Fibroblast of lung (primary cell): Measurements from ENCODE around the gene TMED8. TPM values are rescaled to one million over a fixed set of nuclear protein-coding genes. Genes with fewer than 3 reads are reported as not detected.
"Not testable (repeated sequence)": the region's sequence is repeated elsewhere in the genome, so short reads cannot be mapped to it uniquely, and the experiment has no call there.

Source experiments
- DNase-seq, 2 donors: peaks; one replicate each; pipeline versions ENCODE4 v3.0.0 to v3.0.0-alpha.2; 2010; ENCODE audit warnings: low read depth in 2 of 2
- H2AFZ ChIP-seq: 2 replicates; pipeline ENCODE4 v1.5.1; 2012; ENCODE audit warnings: low read length, control low read depth, inconsistent platforms
- H3K27ac ChIP-seq: 2 replicates; pipeline ENCODE4 v1.5.1; 2011; ENCODE audit warnings: low read length, control low read depth; ENCODE audit not compliant: insufficient read depth
- H3K27me3 ChIP-seq: 2 replicates; pipeline ENCODE4 v1.5.1; 2011; ENCODE audit warnings: mild to moderate bottlenecking, low read length; ENCODE audit not compliant: control insufficient read depth, insufficient read depth
- H3K36me3 ChIP-seq: 2 replicates; pipeline ENCODE4 v1.5.1; 2011; ENCODE audit warnings: low read length; ENCODE audit not compliant: control insufficient read depth, insufficient read depth
- H3K4me1 ChIP-seq: 2 replicates; pipeline ENCODE4 v1.5.1; 2011; ENCODE audit warnings: low read length; ENCODE audit not compliant: control insufficient read depth, insufficient read depth; ENCODE audit errors: extremely low read depth
- H3K4me2 ChIP-seq: 2 replicates; pipeline ENCODE4 v1.5.1; 2011; ENCODE audit warnings: low read length, control low read depth; ENCODE audit not compliant: insufficient read depth; ENCODE audit errors: extremely low read depth
- H3K4me3 ChIP-seq, 4 experiments: fragments of 200-600 bp in 1 of 4; sonication (generic) in 1 of 4; replicated peaks in 1 of 4; 2 replicates each; pipeline ENCODE4 v1.5.1; 2011 to 2016; ENCODE audit warnings: low read length in 4 of 4, low read depth in 3 of 4, mild to moderate bottlenecking in 3 of 4, control low read depth in 2 of 4, inconsistent platforms in 1 of 4, mixed read lengths in 1 of 4; ENCODE audit not compliant: insufficient read depth in 1 of 4; ENCODE audit errors: control extremely low read depth in 1 of 4
- H3K79me2 ChIP-seq: 2 replicates; pipeline ENCODE4 v1.5.1; 2012; ENCODE audit warnings: mild to moderate bottlenecking, low read length, inconsistent platforms; ENCODE audit not compliant: control insufficient read depth, insufficient read depth
- H3K9ac ChIP-seq: 2 replicates; pipeline ENCODE4 v1.5.1; 2011; ENCODE audit warnings: mild to moderate bottlenecking, low read length, control low read depth; ENCODE audit not compliant: insufficient read depth
- H3K9me3 ChIP-seq: 2 replicates; pipeline ENCODE4 v1.5.1; 2012; ENCODE audit warnings: low read depth, low read length; ENCODE audit not compliant: control insufficient read depth, insufficient read depth
- H4K20me1 ChIP-seq: 2 replicates; pipeline ENCODE4 v1.5.1; 2011; ENCODE audit warnings: low read length; ENCODE audit not compliant: control insufficient read depth, insufficient read depth; ENCODE audit errors: extremely low read depth
- EZH2 ChIP-seq: IDR thresholded peaks from 2 replicates; pipeline ENCODE4 v1.5.1; 2012; ENCODE audit warnings: low read length, control low read depth, mild to moderate bottlenecking; ENCODE audit errors: missing control alignments
- polyA plus RNA-seq, 2 donors: library from polyadenylated mRNA; depleted of rRNA in 1 of 2; stranded (reverse) in 1 of 2; unstranded in 1 of 2; fragments of >200 nt; gene quantifications; 2 replicates each; pipeline ENCODE4 v1.2.1, GENCODE V29; 2011 to 2012; ENCODE audit warnings: missing spikeins in 1 of 2
- total RNA-seq: library from RNA; depleted of rRNA; stranded (reverse); fragments of >200 nt; gene quantifications from 2 replicates; pipeline ENCODE4 v1.2.1, GENCODE V29; 2014
- TF ChIP-seq, protein P1 (sequence below), 2 donors: IDR thresholded peaks in 1 of 2; conservative IDR thresholded peaks in 1 of 2; 1 replicate in 1 of 2; 2 replicates in 1 of 2; pipeline ENCODE4 v1.5.1; 2011 to 2012; ENCODE audit warnings: low read length in 2 of 2, control low read depth in 1 of 2, inconsistent platforms in 1 of 2, low read depth in 1 of 2, mild to moderate bottlenecking in 1 of 2

TMED8 gene
- total and polyA plus RNA-seq, 2 donors (not counting 1 experiment from before 2014, with no cell fraction given) = 7.0 to 7.4 TPM

DNA sequence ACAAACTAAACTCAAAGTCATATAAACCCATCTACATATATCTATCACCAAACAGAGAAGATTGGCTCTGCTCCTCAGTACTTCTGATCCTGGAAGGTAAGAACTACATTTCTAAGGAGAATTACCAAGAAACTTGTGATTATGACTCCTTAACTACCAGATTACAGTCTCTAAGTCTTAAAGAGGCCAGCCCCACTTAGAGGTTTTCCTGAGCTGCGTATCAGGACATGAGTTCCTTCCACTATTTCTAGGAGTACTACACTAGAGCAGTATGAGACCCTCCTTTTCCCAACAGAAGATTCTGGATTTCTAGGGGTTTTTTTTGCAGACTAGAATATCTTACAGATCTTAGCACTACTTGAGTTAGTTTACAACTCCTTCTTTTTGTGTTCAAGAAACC is 46.5 kb upstream of the TMED8 start, which contains the start of gene NOXRED1:
NOXRED1 (minus strand) TSS at position 101 of the 400 bp plus-strand sequence. CDS start 634 bp downstream, outside the sequence.
- no peaks in the 10 kb centered on the region for H3K27me3 ChIP-seq
- H3K9ac ChIP-seq = no peak within 1 kb of the TSS
- no peak within 1 kb of the TSS for H3K4me3 ChIP-seq
- no peak within 1 kb of the TSS for H3K27ac ChIP-seq
- TF ChIP-seq, protein P1, sequence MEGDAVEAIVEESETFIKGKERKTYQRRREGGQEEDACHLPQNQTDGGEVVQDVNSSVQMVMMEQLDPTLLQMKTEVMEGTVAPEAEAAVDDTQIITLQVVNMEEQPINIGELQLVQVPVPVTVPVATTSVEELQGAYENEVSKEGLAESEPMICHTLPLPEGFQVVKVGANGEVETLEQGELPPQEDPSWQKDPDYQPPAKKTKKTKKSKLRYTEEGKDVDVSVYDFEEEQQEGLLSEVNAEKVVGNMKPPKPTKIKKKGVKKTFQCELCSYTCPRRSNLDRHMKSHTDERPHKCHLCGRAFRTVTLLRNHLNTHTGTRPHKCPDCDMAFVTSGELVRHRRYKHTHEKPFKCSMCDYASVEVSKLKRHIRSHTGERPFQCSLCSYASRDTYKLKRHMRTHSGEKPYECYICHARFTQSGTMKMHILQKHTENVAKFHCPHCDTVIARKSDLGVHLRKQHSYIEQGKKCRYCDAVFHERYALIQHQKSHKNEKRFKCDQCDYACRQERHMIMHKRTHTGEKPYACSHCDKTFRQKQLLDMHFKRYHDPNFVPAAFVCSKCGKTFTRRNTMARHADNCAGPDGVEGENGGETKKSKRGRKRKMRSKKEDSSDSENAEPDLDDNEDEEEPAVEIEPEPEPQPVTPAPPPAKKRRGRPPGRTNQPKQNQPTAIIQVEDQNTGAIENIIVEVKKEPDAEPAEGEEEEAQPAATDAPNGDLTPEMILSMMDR (conservative IDR thresholded peaks at IDR 0.05 in 1 of 2, IDR thresholded peaks at IDR 0.05 in 1 of 2; ENCODE audit: low read depth in 1 of 2, low read length in 2 of 2) = no peak
- TF ChIP-seq EZH2 = no peak
- H4K20me1 ChIP-seq = no peaks in the 10 kb centered on the region
- no peaks in the 10 kb centered on the region for H3K9me3 ChIP-seq
- peaks cover 7% of the 10 kb centered on the region for H3K36me3 ChIP-seq
- H2AFZ ChIP-seq = no peak within 1 kb of the TSS
- no peaks in the 10 kb centered on the region for H3K79me2 ChIP-seq
- no peak within 1 kb of the TSS for H3K4me2 ChIP-seq
- DNase-seq = no peak
- H3K4me1 ChIP-seq = no peaks in the 10 kb centered on the region

DNA sequence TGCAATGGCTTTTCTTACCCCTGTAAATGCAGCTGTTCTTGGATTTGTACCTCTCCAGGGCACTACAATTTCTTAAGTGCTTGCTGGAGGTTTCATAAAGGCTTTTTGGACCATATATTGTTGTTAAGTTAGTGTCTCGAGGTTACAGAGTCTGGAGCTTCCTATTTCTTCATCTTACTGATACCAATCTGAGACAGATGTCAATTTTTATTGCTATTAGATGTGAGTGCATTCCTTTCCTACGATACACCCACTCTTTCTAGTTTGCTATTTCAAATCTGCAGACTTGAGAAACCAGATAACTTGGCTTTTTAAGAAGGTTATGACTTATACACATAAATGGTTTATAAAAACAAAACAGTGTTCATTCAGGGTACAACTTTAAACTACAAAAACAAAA is 44.3 kb upstream of the TMED8 start:
- H3K79me2 ChIP-seq = no peaks in the 10 kb centered on the region
- H3K9ac ChIP-seq = no peak overlapping the region
- no peak for TF ChIP-seq EZH2
- TF ChIP-seq, protein P1 (conservative IDR thresholded peaks at IDR 0.05 in 1 of 2, IDR thresholded peaks at IDR 0.05 in 1 of 2; ENCODE audit: low read depth in 1 of 2, low read length in 2 of 2) = no peak
- peak in 1 of 2 donors; percentile 2 for DNase-seq
- H3K27me3 ChIP-seq = no peaks in the 10 kb centered on the region
- no peak overlapping the region for H3K27ac ChIP-seq
- no peaks in the 10 kb centered on the region for H3K4me1 ChIP-seq
- H2AFZ ChIP-seq = no peak overlapping the region
- H3K36me3 ChIP-seq = no peaks in the 10 kb centered on the region
- H3K9me3 ChIP-seq = no peaks in the 10 kb centered on the region
- H3K4me2 ChIP-seq = no peak overlapping the region
- no peak overlapping the region for H3K4me3 ChIP-seq
- no peaks in the 10 kb centered on the region for H4K20me1 ChIP-seq

DNA sequence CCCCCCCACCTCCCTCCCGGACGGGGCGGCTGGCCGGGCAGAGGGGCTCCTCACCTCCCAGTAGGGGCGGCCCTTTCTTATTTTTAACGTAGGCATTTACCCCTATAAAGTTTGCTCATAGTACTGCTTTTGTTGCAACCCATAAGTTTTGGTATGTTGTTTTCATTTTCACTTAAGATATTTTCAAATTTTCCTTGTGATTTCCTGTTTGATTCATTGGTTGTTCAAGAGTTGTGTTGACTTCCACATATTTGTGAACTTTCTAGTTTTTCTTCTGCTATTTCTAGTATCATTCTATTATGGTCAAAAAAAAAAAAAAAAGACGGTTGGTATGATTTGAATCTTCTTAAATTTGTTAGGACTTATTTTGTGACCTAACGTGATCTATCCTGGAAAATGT is 39.9 kb upstream of the TMED8 start:
- Histone ChIP-seq H3K4me3 (no peak overlapping the region), H4K20me1 (no peaks in the 10 kb centered on the region), H3K79me2 (no peaks in the 10 kb centered on the region), H3K4me2 (no peak overlapping the region), H3K4me1 (no peaks in the 10 kb centered on the region), H3K27me3 (no peaks in the 10 kb centered on the region), H3K9ac (no peak overlapping the region), H2AFZ (no peak overlapping the region), H3K27ac (no peak overlapping the region), H3K9me3 (no peaks in the 10 kb centered on the region), H3K36me3 (no peaks in the 10 kb centered on the region)
- no peak for DNase-seq
- TF ChIP-seq, protein P1 (conservative IDR thresholded peaks at IDR 0.05 in 1 of 2, IDR thresholded peaks at IDR 0.05 in 1 of 2; ENCODE audit: low read depth in 1 of 2, low read length in 2 of 2) = no peak
- no peak for TF ChIP-seq EZH2

DNA sequence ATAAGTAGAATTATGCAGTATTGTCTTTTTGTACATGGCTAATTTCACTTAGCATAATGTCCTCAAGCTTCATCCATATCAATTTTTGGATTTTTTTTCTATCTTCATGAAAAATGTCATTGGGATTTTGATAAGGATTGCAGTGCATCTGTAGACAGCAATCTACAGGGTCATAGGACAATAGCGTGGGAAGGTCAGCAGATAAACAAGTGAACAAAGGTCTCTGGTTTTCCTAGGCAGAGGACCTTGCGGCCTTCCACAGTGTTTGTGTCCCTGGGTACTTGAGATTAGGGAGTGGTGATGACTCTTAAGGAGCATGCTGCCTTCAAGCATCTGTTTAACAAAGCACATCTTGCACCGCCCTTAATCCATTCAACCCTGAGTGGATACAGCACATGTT is 39.2 kb upstream of the TMED8 start:
- H3K27me3 ChIP-seq, H3K79me2 ChIP-seq, H3K36me3 ChIP-seq, H3K4me1 ChIP-seq, DNase-seq, H2AFZ ChIP-seq, H4K20me1 ChIP-seq, H3K9ac ChIP-seq, H3K27ac ChIP-seq, H3K9me3 ChIP-seq, H3K4me2 ChIP-seq, H3K4me3 ChIP-seq: not testable (repeated sequence)

DNA sequence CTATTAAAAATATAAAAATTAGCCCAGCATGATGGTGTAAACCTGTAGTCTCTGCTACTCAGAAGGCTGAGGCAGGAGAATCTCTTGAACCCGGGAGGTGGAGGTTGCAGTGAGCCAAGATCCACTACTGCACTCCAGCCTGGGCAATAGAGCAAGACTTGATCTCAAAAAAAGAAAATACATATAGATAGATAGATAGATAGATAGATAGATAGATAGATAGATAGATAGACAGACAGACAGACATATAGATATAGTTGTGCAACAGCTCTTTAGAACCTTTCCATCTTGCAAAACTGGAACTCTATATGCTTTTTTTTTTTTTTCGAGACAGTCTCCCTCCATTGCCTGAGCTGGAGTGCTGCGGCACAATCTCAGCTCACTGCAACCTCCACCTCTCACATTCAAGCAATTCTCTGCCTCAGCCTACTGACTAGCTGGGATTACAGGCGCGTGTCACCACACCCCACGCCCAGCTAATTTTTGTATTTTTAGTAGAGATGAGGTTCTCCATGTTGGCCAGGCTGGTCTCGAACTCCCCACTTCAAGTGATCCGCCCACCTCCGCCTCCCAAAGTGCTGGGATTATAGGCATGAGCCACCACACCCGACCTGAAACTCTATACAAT is 38.6 kb upstream of the TMED8 start:
- not testable (repeated sequence) for H3K9me3 ChIP-seq, H2AFZ ChIP-seq, H3K4me3 ChIP-seq, H4K20me1 ChIP-seq, H3K36me3 ChIP-seq, H3K4me1 ChIP-seq, H3K27ac ChIP-seq, DNase-seq, H3K4me2 ChIP-seq, H3K79me2 ChIP-seq, H3K9ac ChIP-seq, H3K27me3 ChIP-seq
